KBM-7 (cell line): ENCODE results near the gene CTAGE9.

ENCODE experiments used
- DNase-seq: peaks from one replicate; pipeline ENCODE4 v3.0.0-alpha.2; 2015
- in situ Hi-C: fragments of 300-500 bp; cut with MboI; formaldehyde crosslinking; loops from 2 replicates; pipeline ENCODE4 v1.14.3; 2020; ENCODE audit warnings: low sequenced_read_pairs, low pct_unique_long_range_greater_than_20kb, mixed read lengths

Gene CTAGE9

DNA sequence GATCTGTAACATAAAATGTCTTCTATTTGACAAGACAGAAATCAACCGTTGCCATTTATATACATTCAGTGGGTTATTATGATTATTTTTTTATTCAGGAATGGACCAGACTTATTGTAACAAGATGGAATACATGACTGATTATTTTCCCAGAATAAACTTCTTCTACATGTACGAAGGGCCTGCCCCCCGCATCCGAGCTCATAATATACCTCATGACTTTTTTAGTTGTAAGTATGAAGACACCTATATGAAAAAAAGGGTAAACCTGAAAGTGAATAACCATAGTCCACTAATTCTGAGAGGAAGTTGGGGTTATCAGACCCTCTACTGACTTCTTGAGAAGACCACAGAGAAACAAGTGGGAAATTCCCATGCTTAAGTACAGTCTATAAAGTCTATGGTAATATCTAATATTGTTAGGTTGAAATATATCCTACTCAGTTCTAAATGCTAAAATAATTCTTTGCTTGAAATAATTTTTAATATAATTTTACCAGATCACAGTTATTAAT, 25.5 kb downstream of the CTAGE9 start:
- DNase-seq, result no peak
- in situ Hi-C loops, result loop anchor here (25.0 kb wide), 1 partner anchor 227 kb away; no protein-coding TSS in a partner anchor

DNA sequence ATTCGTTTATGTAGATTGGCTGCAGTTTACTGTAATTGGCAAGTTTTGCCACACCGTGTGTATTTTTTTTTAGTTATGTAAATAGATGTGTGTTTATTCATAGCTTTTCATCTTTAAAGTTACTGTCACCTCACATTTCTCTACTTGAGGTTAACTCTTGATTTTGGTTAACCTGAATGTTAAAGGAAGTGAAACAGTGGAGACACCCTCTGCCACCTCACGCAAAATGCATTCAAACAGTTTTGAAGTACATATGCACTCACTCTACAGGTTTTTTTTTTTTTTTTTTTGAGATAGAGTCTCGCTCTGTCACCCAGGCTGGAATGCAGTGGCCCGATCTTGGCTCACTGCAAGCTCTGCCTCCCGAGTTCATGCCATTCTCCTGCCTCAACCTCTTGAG, 27.3 kb downstream of the CTAGE9 start:
- no peak for DNase-seq
- in situ Hi-C loops, result loop anchor here (25.0 kb wide), 1 partner anchor 229 kb away; no protein-coding TSS in a partner anchor

DNA sequence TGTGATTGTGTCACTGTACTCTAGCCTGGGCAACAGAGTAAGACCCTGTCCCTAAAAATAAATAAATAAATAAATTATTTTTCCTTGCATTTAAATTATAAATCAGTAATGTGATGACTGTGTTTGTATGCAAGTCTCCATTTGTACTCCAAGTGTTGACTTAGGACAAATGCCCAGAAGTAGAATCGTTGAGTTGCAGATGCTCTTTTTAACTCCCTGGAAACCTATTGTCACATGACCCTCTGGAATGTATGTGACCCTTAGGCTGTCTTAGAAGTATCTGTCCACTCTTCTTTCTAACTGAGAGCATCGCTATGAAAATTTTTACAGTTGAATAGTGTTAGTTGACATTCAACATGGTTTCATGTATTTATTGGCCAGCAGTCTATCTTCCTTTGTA, 28.4 kb downstream of the CTAGE9 start:
- in situ Hi-C loops, result loop anchor here (25.0 kb wide), 1 partner anchor 230 kb away; no protein-coding TSS in a partner anchor
- DNase-seq, result no peak

DNA sequence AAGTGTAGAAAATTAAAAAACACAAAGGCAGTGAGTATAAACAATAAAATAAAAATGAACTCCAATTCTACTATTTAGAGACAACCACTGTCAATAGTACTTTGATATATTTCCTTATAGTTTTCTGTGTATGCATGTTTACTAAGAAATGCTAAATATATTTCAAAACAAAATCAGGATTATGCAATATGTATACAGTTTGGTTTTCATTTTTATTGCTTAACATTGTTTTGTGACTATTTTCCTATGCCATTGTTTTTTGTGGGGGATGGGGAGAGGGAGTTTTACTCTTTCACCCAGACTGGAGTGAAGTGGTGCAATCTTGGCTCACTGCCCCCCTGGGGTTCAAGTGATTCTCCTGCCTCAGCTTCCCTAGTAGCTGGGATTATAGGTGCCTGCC, 29.2 kb downstream of the CTAGE9 start:
- no peak for DNase-seq
- in situ Hi-C loops, result loop anchor here (25.0 kb wide), 1 partner anchor 231 kb away; no protein-coding TSS in a partner anchor

DNA sequence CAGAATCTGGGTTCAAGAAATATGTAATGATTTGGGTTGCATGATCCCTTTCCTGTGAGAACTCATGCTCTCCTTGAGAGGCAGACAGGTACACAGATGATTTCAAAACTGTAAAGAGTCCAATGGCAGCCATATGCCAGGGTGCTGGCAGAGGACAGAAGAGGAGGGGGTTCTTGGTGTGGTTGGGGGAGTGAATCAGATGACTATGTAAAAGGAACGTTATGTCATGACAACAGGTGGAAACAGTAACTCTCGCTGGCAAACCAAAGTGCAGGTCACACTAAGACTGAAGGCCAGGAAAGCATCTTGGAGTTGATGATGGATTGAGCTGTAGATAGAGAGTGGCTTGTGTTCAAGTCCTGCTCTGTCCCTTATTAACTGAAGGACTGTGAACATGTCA, 29.9 kb downstream of the CTAGE9 start:
- in situ Hi-C loops, result loop anchor here (25.0 kb wide), 1 partner anchor 231 kb away; no protein-coding TSS in a partner anchor
- no peak for DNase-seq

DNA sequence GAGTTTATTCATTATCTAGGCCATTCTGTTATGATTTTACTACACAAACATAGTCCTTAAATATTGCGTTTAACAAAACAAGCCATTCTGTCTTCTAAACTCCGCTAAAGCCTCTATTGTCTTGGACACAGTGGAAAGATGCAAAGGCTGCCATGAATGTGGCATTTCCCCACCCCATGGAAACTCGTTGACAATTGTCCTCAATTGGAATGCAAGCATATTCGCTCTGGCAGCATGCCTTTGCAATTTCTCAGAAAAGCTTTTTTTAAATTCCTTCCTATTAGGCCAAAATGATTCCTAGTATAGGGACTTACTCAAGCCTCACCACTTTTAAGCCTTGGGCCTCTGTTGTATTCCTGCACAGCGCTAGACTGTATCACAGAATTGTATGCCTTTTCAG, 32.4 kb downstream of the CTAGE9 start:
- DNase-seq, result no peak
- in situ Hi-C loops, result loop anchor here (25.0 kb wide), 1 partner anchor 234 kb away; no protein-coding TSS in a partner anchor

DNA sequence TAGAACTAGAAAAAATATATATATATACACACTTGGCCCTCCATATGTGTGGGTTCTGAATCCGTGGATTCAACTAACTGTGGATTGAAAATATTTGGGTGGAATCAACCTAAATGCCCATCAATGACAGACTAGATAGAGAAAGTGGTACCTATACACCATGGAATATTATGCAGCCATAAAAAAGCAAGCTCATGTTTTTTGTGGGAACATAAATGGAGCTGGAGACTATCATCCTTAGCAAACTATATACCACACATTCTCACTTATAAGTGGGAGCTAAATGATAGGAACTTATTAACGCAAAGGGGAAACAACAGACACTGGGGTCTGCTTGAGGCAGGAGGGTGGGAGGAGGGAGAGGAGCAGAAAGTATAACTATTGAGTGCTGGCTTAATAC, 37.6 kb downstream of the CTAGE9 start:
- DNase-seq, result no peak
- in situ Hi-C loops, result no loop called here

DNA sequence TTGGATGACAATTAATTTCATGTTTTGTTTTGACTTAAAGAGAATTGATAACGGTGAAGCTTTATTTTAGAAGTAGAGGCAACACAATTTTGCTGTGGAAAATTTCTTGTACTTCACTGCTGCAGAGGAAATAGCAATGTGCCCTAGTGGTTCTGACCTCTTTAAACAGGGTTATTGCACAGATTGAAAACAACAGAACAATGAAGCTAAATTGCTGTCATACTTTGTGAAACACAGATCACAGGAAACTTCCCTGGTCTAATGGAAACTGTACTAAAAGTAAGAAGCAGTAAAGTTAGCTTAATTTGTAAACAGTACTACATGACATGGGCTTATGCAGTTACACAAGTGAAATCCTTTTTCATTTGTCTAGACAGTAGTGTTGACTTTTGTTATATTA, 40.9 kb downstream of the CTAGE9 start:
- DNase-seq, result no peak
- in situ Hi-C loops, result no loop called here

DNA sequence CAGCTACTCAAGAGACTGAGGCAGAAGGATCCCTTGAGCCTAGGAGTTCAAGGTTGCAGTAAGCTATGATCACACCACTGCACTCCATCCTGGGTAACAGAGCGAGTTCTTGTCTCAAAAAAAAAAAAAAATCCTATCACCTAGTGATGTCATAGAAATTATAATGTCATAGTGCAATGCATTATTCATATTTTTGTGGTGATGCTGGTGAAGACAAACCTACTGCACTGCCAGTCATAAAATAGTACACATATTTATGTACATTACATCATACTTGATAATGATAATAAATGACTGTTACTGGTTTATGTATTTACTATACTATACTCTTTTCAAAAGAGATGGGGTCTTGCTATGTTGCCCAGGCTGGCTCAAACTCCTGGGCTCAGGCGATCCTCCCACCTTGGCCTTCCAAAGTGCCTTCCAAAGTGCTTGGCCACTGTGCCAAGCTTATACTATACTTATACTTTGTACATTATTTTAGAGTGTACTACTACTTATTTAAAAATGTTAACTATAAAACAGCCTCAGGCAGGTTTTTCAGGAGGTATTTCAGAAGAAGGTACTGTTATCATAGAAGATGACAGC, 47.1 kb downstream of the CTAGE9 start:
- in situ Hi-C loops, result no loop called here
- DNase-seq, result no peak

DNA sequence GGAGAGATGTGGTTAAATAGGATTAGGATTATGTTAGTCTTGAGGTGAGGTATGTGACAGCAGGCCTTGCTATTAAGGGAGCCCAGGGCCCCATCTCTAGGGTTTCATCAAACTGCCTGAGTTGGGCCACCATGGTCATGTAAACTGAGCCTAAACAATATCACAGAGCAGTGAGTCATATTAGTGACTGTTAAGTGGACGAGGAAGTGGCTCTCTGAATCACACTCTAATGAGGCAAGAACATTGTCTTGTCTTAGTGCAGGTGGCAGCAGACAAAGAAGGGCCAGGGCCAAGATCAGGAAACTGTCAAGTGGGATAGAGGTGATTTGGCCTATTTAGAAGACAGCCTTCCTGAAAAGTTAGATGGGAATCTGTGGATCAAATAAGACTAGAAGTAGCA, 50.6 kb downstream of the CTAGE9 start:
- no peak for DNase-seq

More for the DNA sequence above, 50.6 kb downstream of the CTAGE9 start:
- in situ Hi-C loops, result no loop called here
